ENCODE measurements around the gene PCCA.

DNA sequence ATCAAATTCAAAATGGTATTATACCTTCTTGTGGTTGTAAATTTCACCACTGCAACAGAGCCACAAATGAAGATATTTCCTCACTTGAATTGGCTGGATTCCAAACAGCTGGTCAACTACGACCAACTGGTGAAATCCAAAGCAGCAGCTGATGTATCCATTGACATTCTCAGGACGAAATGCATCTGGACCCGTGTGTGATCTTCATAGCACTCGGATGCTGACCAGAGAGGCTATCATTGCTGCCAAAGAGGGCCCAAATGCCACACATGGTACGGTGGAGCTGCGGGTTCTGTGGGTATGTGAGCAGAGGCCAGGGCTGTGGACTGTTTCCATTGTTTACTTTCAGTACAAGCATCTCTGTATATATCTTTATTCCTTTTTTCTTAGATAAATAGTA, 25.6 kb upstream of the PCCA start:
- TF ChIP-seq, protein P1, sequence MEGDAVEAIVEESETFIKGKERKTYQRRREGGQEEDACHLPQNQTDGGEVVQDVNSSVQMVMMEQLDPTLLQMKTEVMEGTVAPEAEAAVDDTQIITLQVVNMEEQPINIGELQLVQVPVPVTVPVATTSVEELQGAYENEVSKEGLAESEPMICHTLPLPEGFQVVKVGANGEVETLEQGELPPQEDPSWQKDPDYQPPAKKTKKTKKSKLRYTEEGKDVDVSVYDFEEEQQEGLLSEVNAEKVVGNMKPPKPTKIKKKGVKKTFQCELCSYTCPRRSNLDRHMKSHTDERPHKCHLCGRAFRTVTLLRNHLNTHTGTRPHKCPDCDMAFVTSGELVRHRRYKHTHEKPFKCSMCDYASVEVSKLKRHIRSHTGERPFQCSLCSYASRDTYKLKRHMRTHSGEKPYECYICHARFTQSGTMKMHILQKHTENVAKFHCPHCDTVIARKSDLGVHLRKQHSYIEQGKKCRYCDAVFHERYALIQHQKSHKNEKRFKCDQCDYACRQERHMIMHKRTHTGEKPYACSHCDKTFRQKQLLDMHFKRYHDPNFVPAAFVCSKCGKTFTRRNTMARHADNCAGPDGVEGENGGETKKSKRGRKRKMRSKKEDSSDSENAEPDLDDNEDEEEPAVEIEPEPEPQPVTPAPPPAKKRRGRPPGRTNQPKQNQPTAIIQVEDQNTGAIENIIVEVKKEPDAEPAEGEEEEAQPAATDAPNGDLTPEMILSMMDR (IDR thresholded peaks at IDR 0.05): no peak
- no peak for TF ChIP-seq POLR2A (IDR thresholded peaks at IDR 0.05)

Data from tibial nerve (tissue), 3 donors.